ENCODE measurements around the gene UGT2B7. TPM values are rescaled to one million over a fixed set of nuclear protein-coding genes. Genes with fewer than 3 reads are reported as not detected.
A peak's percentile ranks its signal among the peaks of the same experiment; 100 is the strongest.

Gene UGT2B7
- total RNA-seq, 1 donor from 2014 or later: 0.12 TPM

GRCh38 chr4:69089388-69089787 is 6.9 kb upstream of the UGT2B7 start:
- H3K4me3 ChIP-seq (ENCODE audit: low read depth, low read length): no peak overlapping the region
- no peak for TF ChIP-seq CTCF (conservative IDR thresholded peaks at IDR 0.05; ENCODE audit: low read depth, low read length)
- no peak for DNase-seq (ENCODE audit: low read depth)

DNA sequence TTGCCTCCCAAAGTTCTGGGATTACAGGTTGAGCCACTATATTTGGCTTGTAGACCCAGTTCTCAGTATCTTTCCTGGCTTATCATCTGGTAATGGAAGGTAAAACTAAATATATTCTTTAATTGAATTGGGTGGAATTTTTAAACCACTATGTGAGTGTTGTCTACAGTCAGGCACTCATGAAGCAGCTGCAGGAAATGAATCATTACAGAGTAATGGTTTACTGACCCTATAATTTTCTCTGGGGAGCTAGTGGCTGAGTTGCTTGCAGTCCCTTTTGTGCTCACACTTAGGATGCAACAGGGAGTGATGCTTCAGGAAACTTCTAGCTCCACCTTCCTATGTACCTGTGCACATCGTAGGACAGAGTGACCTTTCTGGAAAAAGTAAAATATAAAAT is 4.1 kb upstream of the UGT2B7 start:
- TF ChIP-seq CTCF (conservative IDR thresholded peaks at IDR 0.05; ENCODE audit: low read depth, low read length): no peak
- DNase-seq (ENCODE audit: low read depth): no peak

GRCh38 chr4:69092980-69093568 is 3.2 kb upstream of the UGT2B7 start:
- no peak for DNase-seq (ENCODE audit: low read depth)
- no peak for TF ChIP-seq CTCF (conservative IDR thresholded peaks at IDR 0.05; ENCODE audit: low read depth, low read length)
- no peak overlapping the region for H3K4me3 ChIP-seq (ENCODE audit: low read depth, low read length)

More for the DNA sequence above, 4.1 kb upstream of the UGT2B7 start:
- no peak overlapping the region for H3K4me3 ChIP-seq (ENCODE audit: low read depth, low read length)

- no peak overlapping the region for H3K4me3 ChIP-seq (ENCODE audit: low read depth, low read length)
- no peak for DNase-seq (ENCODE audit: low read depth)
- no peak for TF ChIP-seq CTCF (conservative IDR thresholded peaks at IDR 0.05; ENCODE audit: low read depth, low read length)
Observed at GRCh38 chr4:69093681-69094080, 2.6 kb upstream of the UGT2B7 start.

DNA sequence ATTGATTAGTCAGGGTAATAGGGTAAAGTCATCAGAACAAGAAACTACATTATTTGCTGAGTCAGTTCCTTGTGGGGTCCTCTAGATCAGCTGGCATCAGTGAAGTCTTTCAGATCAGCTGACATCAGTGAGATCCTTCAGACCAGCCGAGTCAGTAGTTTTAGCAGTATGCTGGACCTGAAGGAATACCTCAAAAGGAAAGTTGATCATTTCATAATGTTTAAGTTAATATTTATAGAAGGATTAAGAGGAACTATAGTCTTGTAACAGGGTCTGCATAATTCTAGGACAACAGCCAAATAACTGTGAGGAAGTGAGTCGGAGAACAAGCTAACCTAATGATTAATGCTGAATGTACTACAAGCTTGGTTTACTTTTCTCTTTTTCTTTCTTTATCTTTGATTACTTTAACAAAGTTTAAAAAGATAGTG is 958 bp upstream of the UGT2B7 start:
- peak; percentile 84 for DNase-seq (ENCODE audit: low read depth)
- TF ChIP-seq CTCF (conservative IDR thresholded peaks at IDR 0.05; ENCODE audit: low read depth, low read length): no peak
- no peak overlapping the region for H3K4me3 ChIP-seq (ENCODE audit: low read depth, low read length)

GRCh38 chr4:69096810-69097209 is 536 bp downstream of the UGT2B7 start:
- DNase-seq (ENCODE audit: low read depth): no peak
- no peak overlapping the region for H3K4me3 ChIP-seq (ENCODE audit: low read depth, low read length)
- TF ChIP-seq CTCF (conservative IDR thresholded peaks at IDR 0.05; ENCODE audit: low read depth, low read length): no peak

DNA sequence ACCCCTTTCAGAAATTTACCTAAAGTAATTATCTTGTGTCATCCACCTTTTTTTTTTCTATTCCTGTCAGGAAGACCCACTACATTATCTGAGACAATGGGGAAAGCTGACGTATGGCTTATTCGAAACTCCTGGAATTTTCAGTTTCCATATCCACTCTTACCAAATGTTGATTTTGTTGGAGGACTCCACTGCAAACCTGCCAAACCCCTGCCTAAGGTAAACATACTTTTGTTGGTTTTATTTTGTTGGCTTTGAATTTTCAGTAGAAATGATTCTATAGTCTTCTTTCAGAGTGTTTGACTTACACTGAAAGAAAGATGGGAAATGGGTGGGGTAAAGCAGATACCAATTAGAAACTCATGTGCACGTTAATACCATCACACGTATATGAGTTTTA is 2.2 kb downstream of the UGT2B7 start:
- H3K4me3 ChIP-seq (ENCODE audit: low read depth, low read length): no peak overlapping the region
- TF ChIP-seq CTCF (conservative IDR thresholded peaks at IDR 0.05; ENCODE audit: low read depth, low read length): no peak
- DNase-seq (ENCODE audit: low read depth): no peak

All from epithelial cell of proximal tubule (primary cell).